Colonic mucosa (tissue), 4 donors: ENCODE data around the gene SQSTM1. TPM values are rescaled to one million over a fixed set of nuclear protein-coding genes. Genes with fewer than 3 reads are reported as not detected.

ENCODE experiments used
- DNase-seq: peaks from one replicate; pipeline ENCODE4 v3.0.0-alpha.2; 2020
- H3K27ac ChIP-seq: fragments of 200-600 bp; one replicate; pipeline ENCODE4 v1.8.0; 2021
- H3K27me3 ChIP-seq: fragments of 200-600 bp; one replicate; pipeline ENCODE4 v1.8.0; 2021
- H3K36me3 ChIP-seq: fragments of 200-600 bp; one replicate; pipeline ENCODE4 v1.8.0; 2021
- H3K4me1 ChIP-seq: fragments of 200-600 bp; one replicate; pipeline ENCODE4 v1.8.0; 2021; ENCODE audit warnings: mild to moderate bottlenecking
- H3K4me3 ChIP-seq: fragments of 200-600 bp; one replicate; pipeline ENCODE4 v1.8.0; 2021
- H3K9ac ChIP-seq, 2 donors: one replicate each; pipeline ENCODE4 v1.7.0; 2013; ENCODE audit warnings: control low read depth in 2 of 2, low read depth in 2 of 2, low read length in 2 of 2
- H3K9me3 ChIP-seq: fragments of 200-600 bp; one replicate; pipeline ENCODE4 v1.8.0; 2021
- CTCF ChIP-seq: fragments of 200-600 bp; IDR thresholded peaks from one replicate; pipeline ENCODE4 v1.8.0; 2022; ENCODE audit warnings: antibody characterized with exemption, mild to moderate bottlenecking
- intact Hi-C: fragments of 100-400 bp; cut with DNase I; formaldehyde crosslinking; loops from one replicate; pipeline ENCODE4 v1.14.1; 2022
- total RNA-seq, 2 donors: library from RNA; stranded (reverse); fragmentation: NEBNext Ultra II Directional in 1 of 2; extraction: Animal tissue kit (Norgen Biotek cat#: 25700) in 1 of 2; gene quantifications; one replicate each; pipeline ENCODE4 v1.2.1, GENCODE V29; 2021
- donor health status: healthy.
- donor health status: DM: no; HTN: no; CAD: no.
- donor health status: DM: no; HTN: no; CAD: no.

The SQSTM1 gene
- total RNA-seq, 2 donors from 2014 or later = 262 to 388 TPM

GRCh38 chr5:179801304-179802206 is 19.1 kb upstream of the SQSTM1 start:
- no peak overlapping the region for H3K4me3 ChIP-seq
- intact Hi-C loops = loop anchor here (10.0 kb wide), 1 partner anchor 103 kb away; the partner anchor contains the start of gene TBC1D9B
- peak; percentile 65 for TF ChIP-seq CTCF
- peaks cover 25% of the 10 kb centered on the region for H3K36me3 ChIP-seq
- H3K27me3 ChIP-seq = no peaks in the 10 kb centered on the region
- DNase-seq = peak; percentile 84
- H3K4me1 ChIP-seq = peaks cover 35% of the 10 kb centered on the region
- H3K9ac ChIP-seq = no peak overlapping the region
- no peak overlapping the region for H3K27ac ChIP-seq
- no peaks in the 10 kb centered on the region for H3K9me3 ChIP-seq

- Histone ChIP-seq H3K36me3 (peaks cover 25% of the 10 kb centered on the region), H3K9me3 (no peaks in the 10 kb centered on the region), H3K27ac (no peak overlapping the region), H3K9ac (peak overlapping the region in 1 of 2 donors; percentile 21), H3K4me1 (peaks cover 35% of the 10 kb centered on the region), H3K4me3 (no peak overlapping the region), H3K27me3 (no peaks in the 10 kb centered on the region)
- intact Hi-C loops = loop anchor here (10.0 kb wide), 1 partner anchor 102 kb away; the partner anchor contains the start of gene TBC1D9B
- no peak for DNase-seq
- TF ChIP-seq CTCF = no peak
Measured at GRCh38 chr5:179802207-179802883, 18.4 kb upstream of the SQSTM1 start.

- Histone ChIP-seq H3K4me1 (peaks cover 37% of the 10 kb centered on the region), H3K36me3 (peaks cover 21% of the 10 kb centered on the region), H3K4me3 (no peak overlapping the region), H3K9me3 (no peaks in the 10 kb centered on the region), H3K9ac (peak overlapping the region in 1 of 2 donors; percentile 21), H3K27me3 (no peaks in the 10 kb centered on the region), H3K27ac (no peak overlapping the region)
- no peak for TF ChIP-seq CTCF
- intact Hi-C loops = loop anchor here (10.0 kb wide), 1 partner anchor 102 kb away; the partner anchor contains the start of gene TBC1D9B
- peak; percentile 26 for DNase-seq
Measured at GRCh38 chr5:179802950-179803562, 17.6 kb upstream of the SQSTM1 start.

GRCh38 chr5:179803651-179804554 is 16.8 kb upstream of the SQSTM1 start:
- intact Hi-C loops = loop anchor here (10.0 kb wide), 1 partner anchor 101 kb away; the partner anchor contains the start of gene TBC1D9B
- no peaks in the 10 kb centered on the region for H3K9me3 ChIP-seq
- TF ChIP-seq CTCF = no peak
- H3K27ac ChIP-seq = peak overlapping the region; percentile 99
- peak overlapping the region; percentile 27 to 96 for H3K9ac ChIP-seq
- DNase-seq = peak; percentile 33
- no peaks in the 10 kb centered on the region for H3K27me3 ChIP-seq
- H3K4me1 ChIP-seq = peaks cover 39% of the 10 kb centered on the region
- peaks cover 13% of the 10 kb centered on the region for H3K36me3 ChIP-seq
- H3K4me3 ChIP-seq = peak overlapping the region; percentile 5
